Mammary epithelial cell (primary cell): Measurements from ENCODE around the gene BPGM.

Source experiments
- CTCF ChIP-seq, 2 donors: IDR thresholded peaks in 1 of 2; conservative IDR thresholded peaks in 1 of 2; 2 replicates each; pipeline ENCODE4 v1.5.1; 2011 to 2012; ENCODE audit warnings: inconsistent platforms in 2 of 2, low read length in 2 of 2, mild to moderate bottlenecking in 2 of 2, control low read depth in 1 of 2, low read depth in 1 of 2; ENCODE audit not compliant: insufficient read depth in 1 of 2; ENCODE audit errors: extremely low read depth in 1 of 2
- EZH2 ChIP-seq: IDR thresholded peaks from 2 replicates; pipeline ENCODE4 v1.6.1; 2012; ENCODE audit warnings: low read length, inconsistent platforms, borderline replicate concordance

- TF ChIP-seq CTCF (conservative IDR thresholded peaks at IDR 0.05 in 1 of 2, IDR thresholded peaks at IDR 0.05 in 1 of 2; ENCODE audit: extremely low read depth in 1 of 2, insufficient read depth in 1 of 2, low read depth in 1 of 2, low read length in 2 of 2) = peak; percentile 65 to 66
- no peak for TF ChIP-seq EZH2
These were observed 13.6 kb upstream of the BPGM start for GRCh38 chr7:134632937-134633540.
